Medulla oblongata (tissue), 1 donor: Measurements from ENCODE around the gene KIF17.

Experiments used
- DNase-seq: peaks from one replicate; pipeline ENCODE4 v3.0.0-alpha.2; 2015; ENCODE audit errors: extremely low spot score

KIF17 gene

DNA sequence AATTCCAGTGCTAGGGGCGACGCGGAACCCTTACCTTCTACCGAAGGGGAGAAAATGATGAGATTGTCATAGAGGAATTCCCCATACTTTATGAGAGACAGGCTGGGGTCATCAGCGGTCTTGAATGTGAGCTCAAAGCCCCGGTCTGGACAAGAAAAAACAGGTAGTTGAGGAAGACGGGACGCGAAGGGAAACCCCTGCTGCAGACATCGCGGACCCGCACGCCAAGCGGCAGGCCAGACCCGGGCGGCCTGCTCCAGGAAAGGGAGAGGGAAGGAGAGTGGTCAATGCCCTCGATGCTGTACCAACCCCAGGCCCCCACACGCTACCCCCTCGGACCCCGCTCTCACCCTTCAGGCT lies 57.0 kb downstream of the KIF17 start:
- no peak for DNase-seq

- no peak for DNase-seq
Measured at GRCh38 chr1:20660363-20660762, 57.4 kb downstream of the KIF17 start.

DNA sequence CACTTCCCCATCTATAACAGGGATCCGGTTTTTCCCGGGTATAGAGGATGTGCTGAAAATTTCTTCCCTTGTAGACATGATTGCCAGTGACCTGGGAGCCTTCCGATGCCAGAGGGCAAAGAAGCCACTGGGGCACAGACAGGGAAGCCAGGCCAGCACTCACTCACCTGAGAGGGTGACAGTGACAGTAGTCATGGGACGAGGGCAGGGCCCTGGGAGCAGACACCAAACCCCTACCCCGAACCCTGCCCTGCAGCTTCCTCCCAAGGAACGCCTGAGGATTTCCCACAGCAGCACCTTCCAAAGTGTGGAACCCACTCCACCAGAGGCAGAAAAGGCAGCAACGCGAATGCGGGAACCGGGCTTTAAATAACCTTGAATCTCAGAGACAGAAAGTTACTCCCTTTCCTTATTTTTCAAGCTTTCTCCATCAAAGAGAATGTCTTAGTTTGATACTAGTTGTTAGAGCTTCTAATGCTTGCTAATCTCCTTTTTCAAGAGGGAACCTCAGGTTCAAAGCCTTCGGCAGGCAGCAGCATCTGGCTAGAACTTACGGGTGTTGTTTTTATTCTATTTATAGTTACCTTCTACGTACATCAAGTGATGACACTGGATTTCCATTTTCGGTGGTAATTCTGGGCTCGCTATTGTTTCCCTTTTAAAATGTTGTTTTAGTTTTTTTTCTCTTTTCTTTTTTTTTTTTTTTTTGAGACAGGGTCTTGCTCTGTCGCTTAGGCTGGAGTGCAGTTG lies 59.5 kb downstream of the KIF17 start:
- no peak for DNase-seq

- DNase-seq, result no peak
Measured at GRCh38 chr1:20657024-20657423, 60.8 kb downstream of the KIF17 start.

- DNase-seq, result peak; percentile 20
Measured at GRCh38 chr1:20654104-20654690, 63.6 kb downstream of the KIF17 start.

DNA sequence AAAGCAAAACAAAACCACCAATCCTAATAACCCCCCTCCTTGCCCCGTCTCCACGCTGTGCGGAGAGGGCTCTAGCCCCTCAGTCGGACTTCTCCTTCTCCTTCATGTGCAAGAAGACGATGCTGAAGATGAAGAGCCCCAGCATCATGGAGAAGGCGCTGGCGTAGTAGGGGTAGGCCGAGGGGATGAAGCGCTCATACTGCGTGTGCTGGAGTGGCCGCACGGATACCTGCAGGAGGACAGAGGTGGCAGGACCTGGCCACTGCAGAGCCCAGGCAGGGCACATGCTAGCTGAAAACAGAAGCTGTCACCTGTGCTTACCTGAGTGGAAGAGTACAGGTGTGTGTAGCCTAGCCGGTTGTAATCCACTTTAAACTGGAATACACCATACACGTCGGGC lies 65.5 kb downstream of the KIF17 start:
- DNase-seq, result no peak

- DNase-seq, result no peak
Measured at GRCh38 chr1:20648946-20649345, 68.9 kb downstream of the KIF17 start.

GRCh38 chr1:20648438-20648837 lies 69.4 kb downstream of the KIF17 start:
- DNase-seq, result no peak

GRCh38 chr1:20645414-20645813 lies 72.4 kb downstream of the KIF17 start:
- no peak for DNase-seq

DNA sequence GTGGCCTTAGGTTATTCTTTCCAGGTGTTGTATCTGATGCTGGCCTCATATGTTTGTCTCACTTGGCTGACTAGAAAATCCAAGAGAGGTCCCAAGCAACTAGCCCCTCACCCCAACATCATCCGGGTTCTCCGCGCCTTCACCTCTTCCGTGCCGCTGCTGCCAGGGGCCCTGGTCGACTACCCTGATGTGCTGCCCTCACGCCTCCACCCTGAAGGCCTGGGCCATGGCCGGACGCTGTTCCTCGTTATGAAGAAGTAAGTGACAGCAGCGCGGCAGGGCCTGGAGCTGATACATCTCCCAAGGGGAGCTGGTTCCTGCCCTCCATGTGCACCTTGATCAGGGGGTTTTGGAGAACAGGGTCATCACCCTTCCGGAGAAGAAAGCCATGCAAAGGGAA lies 73.4 kb downstream of the KIF17 start:
- no peak for DNase-seq

- no peak for DNase-seq
Measured at GRCh38 chr1:20643080-20643479, 74.7 kb downstream of the KIF17 start.

DNA sequence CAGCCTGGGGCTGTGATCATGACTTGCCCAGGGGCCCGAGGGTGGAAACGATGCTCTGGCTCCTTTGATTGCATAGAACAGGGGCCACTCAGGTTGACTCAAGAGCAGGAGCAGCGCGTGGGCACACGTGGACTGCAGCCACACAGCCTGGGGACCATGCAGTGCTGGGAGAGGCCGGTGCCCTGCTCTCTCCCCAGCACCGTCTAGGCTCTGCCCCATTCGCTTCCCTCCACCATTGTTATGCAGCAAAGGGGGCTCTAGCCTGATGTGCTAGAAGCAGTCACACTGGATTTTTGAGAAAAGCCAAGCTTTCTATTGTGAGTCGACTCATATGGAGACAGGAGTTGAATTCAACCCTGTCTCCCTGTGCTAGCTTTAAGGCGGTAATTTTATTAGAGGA lies 75.8 kb downstream of the KIF17 start:
- no peak for DNase-seq

- peak; percentile 57 for DNase-seq
Measured at GRCh38 chr1:20640183-20640597, 77.6 kb downstream of the KIF17 start.

- DNase-seq, result no peak
Measured at GRCh38 chr1:20636785-20637347, 80.9 kb downstream of the KIF17 start.

- peak; percentile 19 for DNase-seq
Measured at GRCh38 chr1:20634594-20635084, 83.2 kb downstream of the KIF17 start.

DNA sequence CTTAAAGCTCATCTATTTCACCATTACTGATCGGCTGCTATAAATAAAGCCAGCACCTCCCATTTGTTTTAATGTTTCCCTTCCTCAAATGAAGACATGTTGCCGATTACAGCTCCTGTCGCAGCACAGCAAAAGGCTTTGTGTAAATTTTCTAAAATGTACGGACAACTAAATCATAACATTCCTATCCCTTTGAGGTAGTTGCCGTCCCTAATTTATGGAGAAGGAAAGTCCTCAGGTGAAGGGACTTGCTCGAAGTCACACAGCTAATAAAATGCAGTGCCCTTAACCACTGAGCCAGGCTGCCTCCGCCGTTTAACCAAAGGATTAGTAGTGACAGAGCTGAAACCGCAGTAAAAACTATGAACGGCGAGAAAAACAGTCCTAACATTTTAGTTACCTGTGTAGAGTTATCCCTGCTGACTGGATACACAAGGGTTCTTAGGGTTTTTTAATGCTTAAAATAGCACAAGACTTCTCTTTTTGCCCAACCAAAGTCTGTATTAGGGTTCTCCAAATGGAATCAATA lies 83.7 kb downstream of the KIF17 start:
- DNase-seq, result no peak

- peak; percentile 76 for DNase-seq
Measured at GRCh38 chr1:20633190-20634064, 84.4 kb downstream of the KIF17 start, which contains the start of gene PINK1. PINK1 (plus strand) TSS chr1:20633458; CDS start chr1:20633549, 91 bp downstream.

DNA sequence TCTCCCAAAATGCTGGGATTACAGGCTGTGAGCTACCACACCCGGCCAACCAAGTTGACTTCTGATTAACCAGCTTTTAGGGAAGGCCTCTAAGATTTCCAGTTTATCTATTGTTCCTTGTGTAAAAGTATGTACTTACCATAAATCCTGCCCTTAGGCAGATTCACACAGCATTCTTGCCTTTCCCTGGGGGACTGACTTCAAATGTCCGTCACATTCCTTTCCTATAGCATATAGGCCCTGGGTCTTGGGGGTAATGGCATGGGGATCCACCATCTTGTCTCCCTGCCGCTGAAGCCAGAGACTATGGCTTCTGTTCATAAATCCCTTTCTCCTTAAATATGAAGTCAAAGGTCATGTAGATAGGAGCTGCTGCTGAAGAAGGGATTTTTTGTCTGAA lies 85.4 kb downstream of the KIF17 start:
- DNase-seq, result no peak

- DNase-seq, result no peak
Measured at GRCh38 chr1:20630729-20631128, 87.1 kb downstream of the KIF17 start.

DNA sequence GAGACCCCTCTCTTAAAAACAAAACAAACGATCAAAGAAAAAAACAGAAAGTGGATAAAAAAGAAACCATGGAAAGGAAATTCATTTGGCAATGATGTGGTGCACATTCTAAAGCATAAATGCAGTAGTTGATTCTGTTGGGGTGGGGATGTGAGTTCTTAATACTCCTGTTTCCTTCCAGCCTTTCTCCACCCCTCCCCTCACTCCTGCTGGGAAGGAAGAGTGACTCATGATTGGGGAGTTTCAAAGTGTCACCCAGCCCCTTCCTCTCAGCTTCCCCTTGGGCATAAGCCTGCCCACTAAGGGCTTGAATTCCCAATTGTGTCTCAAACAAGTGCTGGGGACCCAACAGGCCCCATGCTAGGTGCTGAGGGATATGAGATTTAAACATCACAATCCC lies 91.3 kb downstream of the KIF17 start:
- DNase-seq, result no peak

GRCh38 chr1:20626098-20626427 lies 91.7 kb downstream of the KIF17 start:
- DNase-seq, result no peak
